ENCODE measurements around the gene CPPED1. TPM values are rescaled to one million over a fixed set of nuclear protein-coding genes. Genes with fewer than 3 reads are reported as not detected.
"Not testable (repeated sequence)": the region's sequence is repeated elsewhere in the genome, so short reads cannot be mapped to it uniquely, and the experiment has no call there.

CPPED1 gene
- total RNA-seq, 1 donor from 2014 or later, result 20.1 TPM

- intact Hi-C loops (cut with DNase I), result no loop called here
- Histone ChIP-seq H3K9me3 (no peaks in the 10 kb centered on the region), H3K4me3 (no peak overlapping the region), H3K27me3 (no peaks in the 10 kb centered on the region), H3K36me3 (no peaks in the 10 kb centered on the region), H3K4me1 (peaks cover 18% of the 10 kb centered on the region), H3K27ac (peak overlapping the region; percentile 24)
- ATAC-seq (peak; percentile 33), DNase-seq (no peak)
- no peak for TF ChIP-seq CTCF (IDR thresholded peaks at IDR 0.05)
These were observed 2.1 kb downstream of the CPPED1 start for GRCh38 chr16:12801511-12802042.

GRCh38 chr16:12800817-12801216 lies 2.9 kb downstream of the CPPED1 start:
- Histone ChIP-seq H3K27me3 (no peaks in the 10 kb centered on the region), H3K4me1 (peaks cover 18% of the 10 kb centered on the region), H3K4me3 (no peak overlapping the region), H3K27ac (no peak overlapping the region), H3K9me3 (no peaks in the 10 kb centered on the region), H3K36me3 (no peaks in the 10 kb centered on the region)
- intact Hi-C loops (cut with DNase I), result no loop called here
- TF ChIP-seq CTCF (IDR thresholded peaks at IDR 0.05), result no peak
- DNase-seq (no peak), ATAC-seq (no peak)

GRCh38 chr16:12799996-12800395 lies 3.7 kb downstream of the CPPED1 start:
- H3K4me3 ChIP-seq; H3K36me3 ChIP-seq; H3K27me3 ChIP-seq; H3K27ac ChIP-seq; H3K9me3 ChIP-seq; ATAC-seq; intact Hi-C loops (cut with DNase I); DNase-seq: not testable (repeated sequence)
- H3K4me1 ChIP-seq, result peaks cover 18% of the 10 kb centered on the region

GRCh38 chr16:12798846-12799245 lies 4.8 kb downstream of the CPPED1 start:
- TF ChIP-seq CTCF (IDR thresholded peaks at IDR 0.05), result no peak
- Histone ChIP-seq H3K9me3 (no peaks in the 10 kb centered on the region), H3K4me1 (peaks cover 12% of the 10 kb centered on the region), H3K27me3 (no peaks in the 10 kb centered on the region), H3K4me3 (no peak overlapping the region), H3K36me3 (no peaks in the 10 kb centered on the region), H3K27ac (no peak overlapping the region)
- intact Hi-C loops (cut with DNase I), result no loop called here
- DNase-seq, result no peak
- no peak for ATAC-seq

GRCh38 chr16:12798171-12798570 lies 5.5 kb downstream of the CPPED1 start:
- no peak for TF ChIP-seq CTCF (IDR thresholded peaks at IDR 0.05)
- ATAC-seq, result no peak
- intact Hi-C loops (cut with DNase I), result no loop called here
- H3K4me3 ChIP-seq, result no peak overlapping the region
- no peak for DNase-seq
- no peaks in the 10 kb centered on the region for H3K9me3 ChIP-seq
- H3K27ac ChIP-seq, result no peak overlapping the region
- H3K4me1 ChIP-seq, result peaks cover 12% of the 10 kb centered on the region
- no peaks in the 10 kb centered on the region for H3K27me3 ChIP-seq
- H3K36me3 ChIP-seq, result no peaks in the 10 kb centered on the region

- no peak for ATAC-seq
- H3K27ac ChIP-seq, result no peak overlapping the region
- intact Hi-C loops (cut with DNase I), result no loop called here
- H3K4me1 ChIP-seq, result no peaks in the 10 kb centered on the region
- no peaks in the 10 kb centered on the region for H3K27me3 ChIP-seq
- H3K9me3 ChIP-seq, result no peaks in the 10 kb centered on the region
- no peak overlapping the region for H3K4me3 ChIP-seq
- H3K36me3 ChIP-seq, result no peaks in the 10 kb centered on the region
- DNase-seq, result no peak
- no peak for TF ChIP-seq CTCF (IDR thresholded peaks at IDR 0.05)
These were observed 7.2 kb downstream of the CPPED1 start for GRCh38 chr16:12796498-12796897.
